ENCODE results near the gene PTGES3. TPM values are rescaled to one million over a fixed set of nuclear protein-coding genes. Genes with fewer than 3 reads are reported as not detected.
A peak's percentile ranks its signal among the peaks of the same experiment; 100 is the strongest.

Gene PTGES3
- total and polyA plus RNA-seq, 10 of the 15 experiments (the other 5 are each of a cell fraction or from before 2014, with no cell fraction given), result 117 to 520 (median 175) TPM

DNA sequence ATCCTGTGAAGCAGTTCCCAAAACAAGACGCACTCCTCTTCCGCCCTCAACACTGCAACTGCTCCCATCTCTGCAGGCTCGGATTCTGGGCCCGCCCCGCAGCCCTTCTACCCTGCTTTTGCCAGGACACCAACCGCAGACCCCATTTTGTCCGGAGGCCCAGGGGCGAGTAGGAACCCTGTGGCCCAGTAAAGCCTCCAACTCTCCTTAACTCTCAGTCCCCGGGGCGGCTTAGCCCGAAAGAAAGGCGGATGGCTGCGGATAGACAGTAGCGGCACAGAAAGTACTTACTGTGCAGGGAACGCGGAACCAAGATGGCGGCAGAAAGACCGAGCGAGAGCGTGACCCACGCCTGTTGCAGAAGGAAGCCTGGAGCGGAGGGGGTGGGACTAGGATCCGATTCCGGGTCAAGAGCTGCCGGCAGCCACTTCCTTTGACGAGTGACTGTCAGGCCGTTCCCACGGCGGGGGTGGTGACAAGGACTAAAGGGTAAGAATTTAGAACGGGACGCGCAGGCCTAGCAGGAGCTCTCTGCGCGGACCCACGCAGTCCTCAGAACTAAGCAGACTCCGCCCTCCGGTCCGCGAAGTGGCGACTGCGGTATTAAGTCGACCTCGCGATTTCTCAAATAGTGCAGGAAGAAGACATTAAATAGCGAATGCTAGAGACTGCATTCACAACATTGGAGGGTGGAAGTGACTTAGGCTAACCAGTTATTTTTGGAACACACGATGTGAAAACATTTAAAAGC, 37.1 kb upstream of the PTGES3 start, which contains the start of gene NACA (continued):
- TF ChIP-seq, protein P1, sequence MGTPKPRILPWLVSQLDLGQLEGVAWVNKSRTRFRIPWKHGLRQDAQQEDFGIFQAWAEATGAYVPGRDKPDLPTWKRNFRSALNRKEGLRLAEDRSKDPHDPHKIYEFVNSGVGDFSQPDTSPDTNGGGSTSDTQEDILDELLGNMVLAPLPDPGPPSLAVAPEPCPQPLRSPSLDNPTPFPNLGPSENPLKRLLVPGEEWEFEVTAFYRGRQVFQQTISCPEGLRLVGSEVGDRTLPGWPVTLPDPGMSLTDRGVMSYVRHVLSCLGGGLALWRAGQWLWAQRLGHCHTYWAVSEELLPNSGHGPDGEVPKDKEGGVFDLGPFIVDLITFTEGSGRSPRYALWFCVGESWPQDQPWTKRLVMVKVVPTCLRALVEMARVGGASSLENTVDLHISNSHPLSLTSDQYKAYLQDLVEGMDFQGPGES (IDR thresholded peaks at IDR 0.05), result 0 out of 2 replicates have a peak, but pooled peaks have one; percentile 23
- TF ChIP-seq BRCA1 (IDR thresholded peaks at IDR 0.05; ENCODE audit: low read depth, low read length), result 0 out of 2 replicates have a peak, but pooled peaks have one; percentile 44
- TF ChIP-seq, protein P2, sequence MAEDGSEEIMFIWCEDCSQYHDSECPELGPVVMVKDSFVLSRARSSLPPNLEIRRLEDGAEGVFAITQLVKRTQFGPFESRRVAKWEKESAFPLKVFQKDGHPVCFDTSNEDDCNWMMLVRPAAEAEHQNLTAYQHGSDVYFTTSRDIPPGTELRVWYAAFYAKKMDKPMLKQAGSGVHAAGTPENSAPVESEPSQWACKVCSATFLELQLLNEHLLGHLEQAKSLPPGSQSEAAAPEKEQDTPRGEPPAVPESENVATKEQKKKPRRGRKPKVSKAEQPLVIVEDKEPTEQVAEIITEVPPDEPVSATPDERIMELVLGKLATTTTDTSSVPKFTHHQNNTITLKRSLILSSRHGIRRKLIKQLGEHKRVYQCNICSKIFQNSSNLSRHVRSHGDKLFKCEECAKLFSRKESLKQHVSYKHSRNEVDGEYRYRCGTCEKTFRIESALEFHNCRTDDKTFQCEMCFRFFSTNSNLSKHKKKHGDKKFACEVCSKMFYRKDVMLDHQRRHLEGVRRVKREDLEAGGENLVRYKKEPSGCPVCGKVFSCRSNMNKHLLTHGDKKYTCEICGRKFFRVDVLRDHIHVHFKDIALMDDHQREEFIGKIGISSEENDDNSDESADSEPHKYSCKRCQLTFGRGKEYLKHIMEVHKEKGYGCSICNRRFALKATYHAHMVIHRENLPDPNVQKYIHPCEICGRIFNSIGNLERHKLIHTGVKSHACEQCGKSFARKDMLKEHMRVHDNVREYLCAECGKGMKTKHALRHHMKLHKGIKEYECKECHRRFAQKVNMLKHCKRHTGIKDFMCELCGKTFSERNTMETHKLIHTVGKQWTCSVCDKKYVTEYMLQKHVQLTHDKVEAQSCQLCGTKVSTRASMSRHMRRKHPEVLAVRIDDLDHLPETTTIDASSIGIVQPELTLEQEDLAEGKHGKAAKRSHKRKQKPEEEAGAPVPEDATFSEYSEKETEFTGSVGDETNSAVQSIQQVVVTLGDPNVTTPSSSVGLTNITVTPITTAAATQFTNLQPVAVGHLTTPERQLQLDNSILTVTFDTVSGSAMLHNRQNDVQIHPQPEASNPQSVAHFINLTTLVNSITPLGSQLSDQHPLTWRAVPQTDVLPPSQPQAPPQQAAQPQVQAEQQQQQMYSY (CRISPR knock-in tag; IDR thresholded peaks at IDR 0.05), result no peak
- TF ChIP-seq NR2C1 (IDR thresholded peaks at IDR 0.05), result peak; percentile 98
- TF ChIP-seq BCL11A (IDR thresholded peaks at IDR 0.05; ENCODE audit: low read depth, low read length), result 0 out of 2 replicates have a peak, but pooled peaks have one; percentile 19
- TF ChIP-seq SIX5 (IDR thresholded peaks at IDR 0.05; ENCODE audit: low read depth, low read length, severe bottlenecking), result peak; percentile 41
- TF ChIP-seq, protein P3, sequence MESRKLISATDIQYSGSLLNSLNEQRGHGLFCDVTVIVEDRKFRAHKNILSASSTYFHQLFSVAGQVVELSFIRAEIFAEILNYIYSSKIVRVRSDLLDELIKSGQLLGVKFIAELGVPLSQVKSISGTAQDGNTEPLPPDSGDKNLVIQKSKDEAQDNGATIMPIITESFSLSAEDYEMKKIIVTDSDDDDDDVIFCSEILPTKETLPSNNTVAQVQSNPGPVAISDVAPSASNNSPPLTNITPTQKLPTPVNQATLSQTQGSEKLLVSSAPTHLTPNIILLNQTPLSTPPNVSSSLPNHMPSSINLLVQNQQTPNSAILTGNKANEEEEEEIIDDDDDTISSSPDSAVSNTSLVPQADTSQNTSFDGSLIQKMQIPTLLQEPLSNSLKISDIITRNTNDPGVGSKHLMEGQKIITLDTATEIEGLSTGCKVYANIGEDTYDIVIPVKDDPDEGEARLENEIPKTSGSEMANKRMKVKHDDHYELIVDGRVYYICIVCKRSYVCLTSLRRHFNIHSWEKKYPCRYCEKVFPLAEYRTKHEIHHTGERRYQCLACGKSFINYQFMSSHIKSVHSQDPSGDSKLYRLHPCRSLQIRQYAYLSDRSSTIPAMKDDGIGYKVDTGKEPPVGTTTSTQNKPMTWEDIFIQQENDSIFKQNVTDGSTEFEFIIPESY (IDR thresholded peaks at IDR 0.05), result 0 out of 2 replicates have a peak, but pooled peaks have one; percentile 46
- TF ChIP-seq, protein P4, sequence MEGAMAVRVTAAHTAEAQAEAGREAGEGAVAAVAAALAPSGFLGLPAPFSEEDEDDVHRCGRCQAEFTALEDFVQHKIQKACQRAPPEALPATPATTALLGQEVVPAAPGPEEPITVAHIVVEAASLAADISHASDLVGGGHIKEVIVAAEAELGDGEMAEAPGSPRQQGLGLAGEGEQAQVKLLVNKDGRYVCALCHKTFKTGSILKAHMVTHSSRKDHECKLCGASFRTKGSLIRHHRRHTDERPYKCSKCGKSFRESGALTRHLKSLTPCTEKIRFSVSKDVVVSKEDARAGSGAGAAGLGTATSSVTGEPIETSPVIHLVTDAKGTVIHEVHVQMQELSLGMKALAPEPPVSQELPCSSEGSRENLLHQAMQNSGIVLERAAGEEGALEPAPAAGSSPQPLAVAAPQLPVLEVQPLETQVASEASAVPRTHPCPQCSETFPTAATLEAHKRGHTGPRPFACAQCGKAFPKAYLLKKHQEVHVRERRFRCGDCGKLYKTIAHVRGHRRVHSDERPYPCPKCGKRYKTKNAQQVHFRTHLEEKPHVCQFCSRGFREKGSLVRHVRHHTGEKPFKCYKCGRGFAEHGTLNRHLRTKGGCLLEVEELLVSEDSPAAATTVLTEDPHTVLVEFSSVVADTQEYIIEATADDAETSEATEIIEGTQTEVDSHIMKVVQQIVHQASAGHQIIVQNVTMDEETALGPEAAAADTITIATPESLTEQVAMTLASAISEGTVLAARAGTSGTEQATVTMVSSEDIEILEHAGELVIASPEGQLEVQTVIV (IDR thresholded peaks at IDR 0.05; ENCODE audit: borderline replicate concordance, partially characterized antibody), result no peak
- TF ChIP-seq NFYB (IDR thresholded peaks at IDR 0.05; ENCODE audit: insufficient read depth, low read depth, low read length), result no peak
- TF ChIP-seq TCF7 (IDR thresholded peaks at IDR 0.05; ENCODE audit: borderline replicate concordance), result no peak
- TF ChIP-seq FOXK2 (IDR thresholded peaks at IDR 0.05), result peak; percentile 82
- TF ChIP-seq CHD2 (IDR thresholded peaks at IDR 0.05; ENCODE audit: borderline replicate concordance, low read depth, low read length), result peak; percentile 90
- TF ChIP-seq WRNIP1 (IDR thresholded peaks at IDR 0.05; ENCODE audit: borderline replicate concordance, low read depth, low read length), result no peak; the same call in 1 of the 2 replicates
- TF ChIP-seq, protein P5, sequence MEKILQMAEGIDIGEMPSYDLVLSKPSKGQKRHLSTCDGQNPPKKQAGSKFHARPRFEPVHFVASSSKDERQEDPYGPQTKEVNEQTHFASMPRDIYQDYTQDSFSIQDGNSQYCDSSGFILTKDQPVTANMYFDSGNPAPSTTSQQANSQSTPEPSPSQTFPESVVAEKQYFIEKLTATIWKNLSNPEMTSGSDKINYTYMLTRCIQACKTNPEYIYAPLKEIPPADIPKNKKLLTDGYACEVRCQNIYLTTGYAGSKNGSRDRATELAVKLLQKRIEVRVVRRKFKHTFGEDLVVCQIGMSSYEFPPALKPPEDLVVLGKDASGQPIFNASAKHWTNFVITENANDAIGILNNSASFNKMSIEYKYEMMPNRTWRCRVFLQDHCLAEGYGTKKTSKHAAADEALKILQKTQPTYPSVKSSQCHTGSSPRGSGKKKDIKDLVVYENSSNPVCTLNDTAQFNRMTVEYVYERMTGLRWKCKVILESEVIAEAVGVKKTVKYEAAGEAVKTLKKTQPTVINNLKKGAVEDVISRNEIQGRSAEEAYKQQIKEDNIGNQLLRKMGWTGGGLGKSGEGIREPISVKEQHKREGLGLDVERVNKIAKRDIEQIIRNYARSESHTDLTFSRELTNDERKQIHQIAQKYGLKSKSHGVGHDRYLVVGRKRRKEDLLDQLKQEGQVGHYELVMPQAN (conservative IDR thresholded peaks at IDR 0.05), result peak; percentile 87
